Natural killer cell (primary cell): ENCODE results near the gene GALNS. TPM values are rescaled to one million over a fixed set of nuclear protein-coding genes. Genes with fewer than 3 reads are reported as not detected.

ENCODE experiments used
- ATAC-seq, 3 donors: fragments of 150-1000 bp in 2 of 3; fragments of 200-7000 bp in 1 of 3; cut with Tn5 transposase; 1 replicate in 1 of 3; 2 replicates in 2 of 3; pipeline ENCODE4 v1.10.0; 2021; ENCODE audit warnings: mild to moderate bottlenecking in 2 of 3, moderate library complexity in 2 of 3
- DNase-seq, 2 donors: peaks; one replicate each; pipeline versions ENCODE4 v3.0.0 to v3.0.0-alpha.2; 2013 to 2021; ENCODE audit warnings: mixed read lengths in 1 of 2
- H3K27ac ChIP-seq: one replicate; pipeline ENCODE4 v1.5.1; 2013; ENCODE audit warnings: mild to moderate bottlenecking, low read length
- H3K27me3 ChIP-seq: one replicate; pipeline ENCODE4 v1.6.1; 2013; ENCODE audit warnings: low read length; ENCODE audit not compliant: control insufficient read depth, insufficient read depth
- H3K36me3 ChIP-seq: one replicate; pipeline ENCODE4 v1.6.1; 2013; ENCODE audit warnings: low read length; ENCODE audit not compliant: control insufficient read depth, insufficient read depth
- H3K4me1 ChIP-seq: one replicate; pipeline ENCODE4 v1.6.1; 2013; ENCODE audit warnings: low read length; ENCODE audit not compliant: control insufficient read depth, insufficient read depth
- H3K4me3 ChIP-seq: one replicate; pipeline ENCODE4 v1.5.1; 2013; ENCODE audit warnings: low read length
- H3K9me3 ChIP-seq: one replicate; pipeline ENCODE4 v1.6.1; 2013; ENCODE audit warnings: low read length; ENCODE audit not compliant: control insufficient read depth, insufficient read depth
- H3K27ac Mint-ChIP-seq, 2 donors: one replicate each; pipeline ENCODE4 v1.8.0; 2022; ENCODE audit warnings: mild to moderate bottlenecking in 2 of 2, mixed read lengths in 2 of 2, moderate library complexity in 1 of 2
- H3K27me3 Mint-ChIP-seq, 2 donors: one replicate each; pipeline ENCODE4 v1.8.0; 2022; ENCODE audit warnings: low read depth in 2 of 2, mixed read lengths in 2 of 2
- H3K36me3 Mint-ChIP-seq: one replicate; pipeline ENCODE4 v1.8.0; 2022; ENCODE audit warnings: mixed read lengths
- H3K4me1 Mint-ChIP-seq, 2 donors: one replicate each; pipeline ENCODE4 v1.8.0; 2022; ENCODE audit warnings: mixed read lengths in 2 of 2
- H3K4me3 Mint-ChIP-seq: one replicate; pipeline ENCODE4 v1.8.0; 2022; ENCODE audit warnings: mild to moderate bottlenecking, moderate library complexity, mixed read lengths
- H3K9me3 Mint-ChIP-seq, 2 donors: one replicate each; pipeline ENCODE4 v1.8.0; 2022; ENCODE audit warnings: mixed read lengths in 2 of 2
- WGBS: methylation state at CpG from one replicate; pipeline ENCODE4 v1.1.7; 2013; ENCODE audit warnings: missing lambda C conversion rate; ENCODE audit not compliant: insufficient coverage; 5-methylcytosine and 5-hydroxymethylcytosine counted together
- intact Hi-C: fragments of 100-400 bp; cut with micrococcal nuclease; formaldehyde crosslinking; loops from one replicate; pipeline ENCODE4 v1.14.2; 2022
- total RNA-seq, 4 donors: library from RNA; stranded (reverse); fragments of 120-200 nt in 1 of 4; gene quantifications; one replicate each; pipeline versions ENCODE4 v1.2.3 to v1.2.4, GENCODE V29; 2013 to 2022
- TF ChIP-seq, protein P1 (sequence below): fragments of 200-600 bp; IDR thresholded peaks from one replicate; pipeline ENCODE4 v1.8.0; 2022; ENCODE audit warnings: antibody characterized with exemption

The GALNS gene
- total RNA-seq, 3 donors from 2014 or later (not counting 1 experiment from before 2014, with no cell fraction given) = 58.1 to 75.8 (median 65.7) TPM

DNA sequence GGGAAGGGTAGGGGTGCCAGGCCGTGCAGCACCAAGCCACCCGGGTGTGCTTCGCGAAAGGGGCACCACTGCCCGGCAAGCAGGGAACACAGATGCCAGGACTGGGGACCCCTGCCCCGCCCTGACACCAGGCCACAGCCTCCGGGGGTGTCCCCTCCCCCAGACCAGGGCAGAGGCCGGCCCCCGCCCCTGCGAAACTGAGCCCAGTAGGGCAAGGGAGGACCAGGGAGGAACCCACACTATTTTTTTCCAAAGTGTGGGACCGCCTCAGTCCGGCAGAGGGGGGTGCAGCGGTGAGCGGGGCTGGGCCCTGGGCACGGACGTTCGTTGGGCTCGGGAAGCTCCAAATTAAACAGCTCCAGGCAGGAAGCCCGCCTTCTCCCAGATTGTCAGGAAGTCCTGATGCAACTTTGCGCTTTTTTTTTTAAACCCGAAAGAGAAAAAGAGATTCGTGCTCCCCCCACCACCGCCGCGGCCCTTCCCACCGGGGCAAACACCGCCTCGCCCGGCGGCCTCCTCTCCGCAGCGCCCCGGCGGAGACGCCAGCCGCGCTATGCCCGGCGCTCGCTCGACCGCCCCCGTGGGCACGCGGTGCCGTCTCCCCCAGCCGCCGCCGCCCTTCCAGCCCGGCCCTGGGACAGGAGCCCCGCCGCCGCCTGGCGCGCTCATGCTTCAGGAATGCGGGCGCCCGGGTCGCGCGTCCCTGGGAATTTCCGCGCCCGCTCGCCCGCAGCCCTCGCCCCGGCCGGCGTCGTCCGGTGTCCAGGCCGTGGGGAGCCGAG is 72.5 kb downstream of the GALNS start:
- Histone ChIP-seq H3K27ac (peak overlapping the region; percentile 78), H3K9me3 (no peaks in the 10 kb centered on the region), H3K4me3 (peak overlapping the region; percentile 53), H3K4me1 (peaks cover 61% of the 10 kb centered on the region), H3K27me3 (no peaks in the 10 kb centered on the region), H3K36me3 (no peaks in the 10 kb centered on the region)
- Mint-ChIP-seq H3K4me3 (peak overlapping the region; percentile 92), H3K27ac (peak overlapping the region; percentile 82 to 91), H3K4me1 (peaks cover 41 to 51% of the 10 kb centered on the region in 2 donors), H3K36me3 (no peaks in the 10 kb centered on the region), H3K9me3 (no peaks in the 10 kb centered on the region), H3K27me3 (no peaks in the 10 kb centered on the region)
- ATAC-seq (peak; percentile 24 to 39 (median 24)), DNase-seq (peak in 1 of 2 donors; percentile 72)
- TF ChIP-seq, protein P1, sequence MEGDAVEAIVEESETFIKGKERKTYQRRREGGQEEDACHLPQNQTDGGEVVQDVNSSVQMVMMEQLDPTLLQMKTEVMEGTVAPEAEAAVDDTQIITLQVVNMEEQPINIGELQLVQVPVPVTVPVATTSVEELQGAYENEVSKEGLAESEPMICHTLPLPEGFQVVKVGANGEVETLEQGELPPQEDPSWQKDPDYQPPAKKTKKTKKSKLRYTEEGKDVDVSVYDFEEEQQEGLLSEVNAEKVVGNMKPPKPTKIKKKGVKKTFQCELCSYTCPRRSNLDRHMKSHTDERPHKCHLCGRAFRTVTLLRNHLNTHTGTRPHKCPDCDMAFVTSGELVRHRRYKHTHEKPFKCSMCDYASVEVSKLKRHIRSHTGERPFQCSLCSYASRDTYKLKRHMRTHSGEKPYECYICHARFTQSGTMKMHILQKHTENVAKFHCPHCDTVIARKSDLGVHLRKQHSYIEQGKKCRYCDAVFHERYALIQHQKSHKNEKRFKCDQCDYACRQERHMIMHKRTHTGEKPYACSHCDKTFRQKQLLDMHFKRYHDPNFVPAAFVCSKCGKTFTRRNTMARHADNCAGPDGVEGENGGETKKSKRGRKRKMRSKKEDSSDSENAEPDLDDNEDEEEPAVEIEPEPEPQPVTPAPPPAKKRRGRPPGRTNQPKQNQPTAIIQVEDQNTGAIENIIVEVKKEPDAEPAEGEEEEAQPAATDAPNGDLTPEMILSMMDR = peak; percentile 26
- under 1% methylated on average over 74 of the region's 74 CpGs for WGBS
- intact Hi-C loops = loop anchor here (2.0 to 10.0 kb wide), 2 partner anchors 13 to 329 kb away; partner anchors contain the start of gene ZFPM1

DNA sequence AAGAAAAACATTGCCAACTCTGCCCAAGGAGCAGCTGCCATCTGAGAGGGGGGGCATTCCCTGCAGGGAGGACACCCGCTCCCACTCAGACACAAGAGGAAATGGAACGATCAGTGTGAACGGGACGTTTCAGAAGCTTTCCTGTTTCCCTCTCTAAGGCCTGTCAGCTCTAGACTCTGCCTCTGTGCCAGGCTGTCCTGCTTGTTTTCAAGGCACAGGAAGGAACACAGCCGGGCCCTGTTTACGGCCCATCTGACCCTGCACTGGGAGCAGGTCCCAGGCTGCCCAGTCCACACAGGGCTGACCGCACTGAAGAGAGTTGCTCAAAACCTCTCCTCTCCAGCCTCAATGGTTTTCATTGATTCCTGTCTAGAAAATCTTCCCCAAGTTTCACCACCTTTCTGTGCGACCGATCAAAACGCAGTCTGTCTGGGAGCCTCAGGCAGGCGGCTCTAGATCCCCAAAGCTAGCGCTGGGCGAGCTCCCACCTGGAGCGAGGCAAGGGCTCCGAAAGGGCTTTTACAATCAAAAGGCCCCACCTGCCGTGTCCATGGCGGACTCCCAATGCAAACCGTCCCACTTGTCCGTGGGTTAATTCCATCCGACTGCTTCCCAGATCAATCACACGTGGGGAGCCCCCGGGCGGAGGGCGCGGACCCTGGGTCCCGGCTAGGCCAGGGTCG is 73.2 kb downstream of the GALNS start:
- no peak for ATAC-seq
- Histone ChIP-seq H3K36me3 (no peaks in the 10 kb centered on the region), H3K4me1 (peaks cover 62% of the 10 kb centered on the region), H3K4me3 (peak overlapping the region; percentile 53), H3K9me3 (no peaks in the 10 kb centered on the region), H3K27ac (peak overlapping the region; percentile 78), H3K27me3 (no peaks in the 10 kb centered on the region)
- Mint-ChIP-seq H3K36me3 (no peaks in the 10 kb centered on the region), H3K27me3 (no peaks in the 10 kb centered on the region), H3K9me3 (no peaks in the 10 kb centered on the region), H3K4me1 (peaks cover 42 to 53% of the 10 kb centered on the region in 2 donors), H3K4me3 (peak overlapping the region; percentile 92), H3K27ac (peak overlapping the region; percentile 82 to 91)
- peak in 1 of 2 donors; percentile 62 for DNase-seq
- TF ChIP-seq, protein P1 = no peak
- intact Hi-C loops = loop anchor here (2.0 to 10.0 kb wide), 2 partner anchors 13 to 329 kb away; partner anchors contain the start of gene ZFPM1
- WGBS = 14% methylated on average over 27 of the region's 27 CpGs

DNA sequence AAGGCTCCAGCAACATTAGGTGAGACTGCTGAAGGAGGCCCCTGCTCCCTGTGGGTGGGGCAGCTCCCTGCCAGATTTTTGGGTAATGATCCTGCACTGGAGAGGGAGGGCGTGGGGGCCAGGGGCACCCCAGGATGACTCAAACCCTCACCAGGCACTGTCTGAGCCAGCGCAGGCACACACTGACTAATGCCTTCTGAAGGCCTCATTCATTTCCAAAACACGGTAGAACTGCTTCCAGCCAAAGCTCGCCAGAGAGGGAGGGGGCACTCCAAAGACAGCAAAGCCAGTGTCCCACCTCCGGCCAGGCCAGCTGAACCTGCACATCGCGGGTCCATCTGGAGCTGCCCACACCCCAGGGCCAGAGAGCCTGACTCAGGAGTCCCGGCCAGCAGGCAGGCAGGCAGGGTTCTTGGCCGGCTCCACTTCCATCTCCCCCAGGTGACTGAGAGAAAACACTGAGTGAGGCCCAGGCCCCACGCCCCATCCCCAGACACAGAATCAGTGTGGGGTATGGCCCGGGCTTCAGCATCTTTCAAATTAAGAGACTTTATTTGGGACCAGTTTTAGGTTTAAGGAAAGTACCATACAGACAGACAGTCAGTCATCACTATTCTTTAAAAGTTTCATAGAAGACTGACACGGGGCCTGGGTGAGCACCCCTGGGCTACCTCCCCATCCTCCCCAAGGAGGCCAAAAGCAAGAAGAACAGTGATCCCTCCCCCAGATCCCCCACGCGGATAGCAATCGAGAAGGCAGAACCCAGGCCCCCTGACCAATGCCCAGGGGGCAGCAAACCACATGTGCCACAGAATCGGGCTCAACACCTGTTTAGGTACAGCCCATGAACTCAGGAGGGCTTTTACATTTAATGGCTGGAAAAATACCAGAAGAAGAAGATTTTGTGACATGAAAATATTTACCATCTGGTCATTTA is 74.0 kb downstream of the GALNS start:
- no peaks in the 10 kb centered on the region for H3K9me3 Mint-ChIP-seq
- peak overlapping the region; percentile 78 for H3K27ac ChIP-seq
- 48% methylated on average over 16 of the region's 16 CpGs for WGBS
- peaks cover 50 to 61% of the 10 kb centered on the region in 2 donors for H3K4me1 Mint-ChIP-seq
- DNase-seq (peak in 1 of 2 donors; percentile 58), ATAC-seq (no peak)
- H3K9me3 ChIP-seq = no peaks in the 10 kb centered on the region
- H3K4me1 ChIP-seq = peaks cover 70% of the 10 kb centered on the region
- H3K27ac Mint-ChIP-seq = peak overlapping the region; percentile 82 to 91
- no peaks in the 10 kb centered on the region for H3K36me3 ChIP-seq
- no peaks in the 10 kb centered on the region for H3K27me3 Mint-ChIP-seq
- H3K4me3 Mint-ChIP-seq = peak overlapping the region; percentile 92
- intact Hi-C loops = loop anchor here (10.0 kb wide), 1 partner anchor 328 kb away; the partner anchor contains the start of gene ZFPM1
- H3K4me3 ChIP-seq = peak overlapping the region; percentile 53
- TF ChIP-seq, protein P1 = no peak
- no peaks in the 10 kb centered on the region for H3K36me3 Mint-ChIP-seq
- H3K27me3 ChIP-seq = no peaks in the 10 kb centered on the region
